Endothelial cell of umbilical vein (primary cell): ENCODE results near the gene CAV1. TPM values are rescaled to one million over a fixed set of nuclear protein-coding genes. Genes with fewer than 3 reads are reported as not detected.

ENCODE experiments used
- BruUV-seq: library from RNA; stranded (reverse); fragments of 400-500 nt; replicated peaks from 2 replicates; lab custom pipeline; 2021; lab: Mats Ljungman, UMichigan
- CTCF ChIA-PET: fragments of 300-600, 350-600 bp; sonication (Branson Sonifier 250); formaldehyde crosslinking; loops from one replicate; lab custom pipeline; 2021; ENCODE audit warnings: antibody characterized with exemption, inconsistent platforms; lab: Charles Lee
- POLR2A ChIA-PET: fragments of 300-600, 350-600 bp; sonication (Branson Sonifier 250); formaldehyde crosslinking; loops from one replicate; lab custom pipeline; 2021; ENCODE audit warnings: antibody characterized with exemption, inconsistent platforms; lab: Charles Lee
- DNase-seq: peaks from one replicate; pipeline ENCODE4 v3.0.0-alpha.2; 2011; ENCODE audit warnings: low read depth, low spot score
- FAIRE-seq: peaks from 2 replicates; lab custom pipeline; 2011; peaks lifted over from hg19 to GRCh38; lab: Jason Lieb, UNC
- H2AFZ ChIP-seq: 2 replicates; pipeline ENCODE4 v1.6.0; 2012; ENCODE audit warnings: low read depth, low read length, control low read depth, inconsistent platforms
- H3K27ac ChIP-seq: 2 replicates; pipeline ENCODE4 v1.5.1; 2011; ENCODE audit warnings: low read depth, mild to moderate bottlenecking, control low read depth, low read length, moderate library complexity; ENCODE audit not compliant: insufficient read depth
- H3K27me3 ChIP-seq, 2 experiments: 2 replicates each; pipeline versions ENCODE4 v1.6.0 to v1.6.1; 2011; ENCODE audit warnings: low read length in 2 of 2, mixed read lengths in 1 of 2; ENCODE audit not compliant: control insufficient read depth in 2 of 2, insufficient read depth in 2 of 2
- H3K36me3 ChIP-seq, 2 experiments: 2 replicates in 1 of 2; 3 replicates in 1 of 2; pipeline ENCODE4 v1.5.1; 2011; ENCODE audit warnings: low read length in 2 of 2, mild to moderate bottlenecking in 1 of 2, moderate library complexity in 1 of 2; ENCODE audit not compliant: control insufficient read depth in 2 of 2, insufficient read depth in 2 of 2; ENCODE audit errors: extremely low read depth in 1 of 2
- H3K4me1 ChIP-seq: 3 replicates; pipeline ENCODE4 v1.5.1; 2011; ENCODE audit warnings: mild to moderate bottlenecking, low read length; ENCODE audit not compliant: control insufficient read depth, insufficient read depth; ENCODE audit errors: extremely low read depth
- H3K4me2 ChIP-seq: 2 replicates; pipeline ENCODE4 v1.6.1; 2011; ENCODE audit warnings: low read length, control low read depth, mixed read lengths; ENCODE audit not compliant: insufficient read depth
- H3K4me3 ChIP-seq, 3 experiments: fragments of 200-600 bp in 1 of 3; sonication (generic), shearing (Covaris generic) in 1 of 3; replicated peaks in 1 of 3; 2 replicates each; pipeline ENCODE4 v1.5.1; 2011 to 2016; ENCODE audit warnings: control low read depth in 3 of 3, low read length in 3 of 3, mild to moderate bottlenecking in 2 of 3, inconsistent platforms in 1 of 3, low read depth in 1 of 3, moderate library complexity in 1 of 3; ENCODE audit not compliant: insufficient read depth in 1 of 3
- H3K79me2 ChIP-seq: 2 replicates; pipeline ENCODE4 v1.6.0; 2012; ENCODE audit warnings: low read length, inconsistent platforms; ENCODE audit not compliant: control insufficient read depth, insufficient read depth
- H3K9ac ChIP-seq: replicated peaks from 2 replicates; pipeline ENCODE3; 2011; ENCODE audit warnings: low read length, control low read depth; ENCODE audit not compliant: insufficient read depth; ENCODE audit errors: extremely low read depth
- H3K9me1 ChIP-seq: replicated peaks from 3 replicates; pipeline ENCODE4 v1.6.0; 2011; ENCODE audit warnings: mild to moderate bottlenecking, low read length; ENCODE audit not compliant: control insufficient read depth, insufficient read depth; ENCODE audit errors: extremely low read depth
- H3K9me3 ChIP-seq: replicated peaks from 2 replicates; pipeline ENCODE4 v1.5.1; 2012; ENCODE audit warnings: low read length, inconsistent platforms; ENCODE audit not compliant: control insufficient read depth, insufficient read depth
- H4K20me1 ChIP-seq: replicated peaks from 2 replicates; pipeline ENCODE3; 2011; ENCODE audit warnings: mild to moderate bottlenecking, low read length; ENCODE audit not compliant: control insufficient read depth, insufficient read depth; ENCODE audit errors: extremely low read depth
- CTCF ChIP-seq, 2 donors: IDR thresholded peaks; 1 replicate in 1 of 2; 2 replicates in 1 of 2; pipeline ENCODE4 v1.5.1; 2011; ENCODE audit warnings: low read length in 2 of 2, mild to moderate bottlenecking in 2 of 2, moderate library complexity in 2 of 2, control low read depth in 1 of 2, inconsistent platforms in 1 of 2, low read depth in 1 of 2; ENCODE audit not compliant: insufficient read depth in 1 of 2; ENCODE audit errors: extremely low read depth in 1 of 2
- EZH2 ChIP-seq: IDR thresholded peaks from 2 replicates; pipeline ENCODE4 v1.6.1; 2012; ENCODE audit warnings: borderline replicate concordance, low read depth, mild to moderate bottlenecking, moderate library complexity, low read length, inconsistent platforms; ENCODE audit not compliant: severe bottlenecking
- FOS ChIP-seq: IDR thresholded peaks from 2 replicates; pipeline ENCODE4 v1.6.1; 2011; ENCODE audit warnings: mild to moderate bottlenecking, low read length, moderate library complexity, borderline replicate concordance; ENCODE audit not compliant: insufficient read depth
- GATA2 ChIP-seq: IDR thresholded peaks from 2 replicates; pipeline ENCODE4 v1.7.0; 2011; ENCODE audit warnings: low read depth, mild to moderate bottlenecking, moderate library complexity, mixed read lengths, low read length; ENCODE audit not compliant: insufficient read length, insufficient read depth
- JUN ChIP-seq: IDR thresholded peaks from 2 replicates; pipeline ENCODE4 v1.6.1; 2011; ENCODE audit warnings: borderline replicate concordance, low read depth; ENCODE audit not compliant: insufficient read length, insufficient read depth
- MYC ChIP-seq: IDR thresholded peaks from one replicate; pipeline ENCODE4 v1.6.1; 2011; ENCODE audit warnings: mild to moderate bottlenecking, low read depth, low read length
- POLR2A ChIP-seq: IDR thresholded peaks from 2 replicates; pipeline ENCODE4 v1.6.1; 2012; ENCODE audit warnings: low read depth, mild to moderate bottlenecking, control low read depth, low read length
- POLR2AphosphoS5 ChIP-seq: IDR thresholded peaks from 2 replicates; pipeline ENCODE4 v1.6.1; 2012; ENCODE audit warnings: low read depth, mild to moderate bottlenecking, control low read depth, low read length, moderate library complexity; ENCODE audit not compliant: insufficient read depth
- dilution Hi-C: fragments of 300-500 bp; cut with MboI; formaldehyde crosslinking; loops from one replicate; pipeline ENCODE4 v1.15.0; 2019; ENCODE audit warnings: low sequenced_read_pairs; ENCODE audit not compliant: extremely low pct_ligation_motif_present
- intact Hi-C: fragments of 100-400 bp; cut with micrococcal nuclease; formaldehyde crosslinking; loops from one replicate; pipeline ENCODE4 v1.10.0; 2022
- polyA plus RNA-seq, 4 experiments: library from polyadenylated mRNA; depleted of rRNA in 3 of 4; stranded (reverse) in 3 of 4; unstranded in 1 of 4; fragments of >200 nt; gene quantifications; 2 replicates each; pipeline versions ENCODE4 v1.2.1 to v1.2.3, GENCODE V29; 2011 to 2012; ENCODE audit warnings: missing spikeins in 1 of 4
- total RNA-seq: library from RNA; stranded (reverse); gene quantifications from 2 replicates; pipeline ENCODE4 v1.2.3, GENCODE V29; 2021
- TF ChIP-seq, protein P1 (sequence below): IDR thresholded peaks from 2 replicates; pipeline ENCODE4 v1.6.1; 2011; ENCODE audit not compliant: insufficient read depth, insufficient read length

Gene CAV1
- total and polyA plus RNA-seq, 2 donors (not counting 3 experiments of a cell fraction or from before 2014, with no cell fraction given): 1,483 to 3,129 TPM

DNA sequence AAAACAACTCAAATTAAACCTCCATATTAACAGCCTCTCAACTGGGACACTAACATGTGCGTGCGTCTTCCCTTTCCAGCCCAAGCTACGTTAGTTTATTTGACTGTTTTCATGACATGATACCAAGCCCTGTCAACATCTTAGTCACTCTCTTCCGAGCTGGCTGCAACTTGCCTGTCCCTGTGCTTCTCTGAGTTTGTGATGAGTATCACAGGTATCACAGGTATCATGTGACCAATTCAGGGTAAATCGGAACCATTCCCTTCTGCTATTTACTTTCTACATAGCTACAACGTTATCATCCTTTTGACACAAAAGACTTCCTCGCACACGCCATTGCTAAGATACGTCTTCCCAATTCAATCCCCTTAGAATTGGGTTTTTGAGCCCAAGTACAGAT is 70.2 kb downstream of the CAV1 start:
- Histone ChIP-seq H3K4me3 (no peak overlapping the region), H3K4me2 (no peak overlapping the region), H3K9ac (no peak overlapping the region), H4K20me1 (no peaks in the 10 kb centered on the region), H3K27ac (no peak overlapping the region), H3K9me1 (no peaks in the 10 kb centered on the region), H3K4me1 (peaks cover 29% of the 10 kb centered on the region), H3K27me3 (no peaks in the 10 kb centered on the region), H3K9me3 (no peaks in the 10 kb centered on the region), H3K36me3 (no peaks in the 10 kb centered on the region), H2AFZ (no peak overlapping the region), H3K79me2 (no peaks in the 10 kb centered on the region)
- DNase-seq (no peak), FAIRE-seq (no peak)
- POLR2A ChIA-PET: no interaction called here
- TF ChIP-seq GATA2: no peak
- TF ChIP-seq, protein P1, sequence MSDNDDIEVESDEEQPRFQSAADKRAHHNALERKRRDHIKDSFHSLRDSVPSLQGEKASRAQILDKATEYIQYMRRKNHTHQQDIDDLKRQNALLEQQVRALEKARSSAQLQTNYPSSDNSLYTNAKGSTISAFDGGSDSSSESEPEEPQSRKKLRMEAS: no peak
- no peak for TF ChIP-seq MYC
- TF ChIP-seq FOS: no peak
- TF ChIP-seq POLR2A: no peak
- TF ChIP-seq JUN: no peak
- no peak for TF ChIP-seq CTCF (IDR thresholded peaks at IDR 0.05; ENCODE audit: extremely low read depth in 1 of 2, insufficient read depth in 1 of 2, low read depth in 1 of 2, low read length in 2 of 2)
- no peak for TF ChIP-seq POLR2AphosphoS5
- TF ChIP-seq EZH2: no peak
- intact Hi-C loops (no loop called here), dilution Hi-C loops (no loop called here)
- CTCF ChIA-PET: interaction anchor here (5.4 kb wide), 3 partner anchors 80 to 214 kb away, joined by 100 to 137 read pairs (median 113); partner anchors contain the start of gene MET
- no TSS peak for BruUV-seq
